GM12874 (cell line): ENCODE results near the gene GLTP.

ENCODE experiments used
- TF ChIP-seq, protein P1 (sequence below): IDR thresholded peaks from 2 replicates; pipeline ENCODE4 v1.5.1; 2011; ENCODE audit warnings: low read depth, mild to moderate bottlenecking, control low read depth, low read length, moderate library complexity; ENCODE audit not compliant: insufficient read depth

GLTP gene

DNA sequence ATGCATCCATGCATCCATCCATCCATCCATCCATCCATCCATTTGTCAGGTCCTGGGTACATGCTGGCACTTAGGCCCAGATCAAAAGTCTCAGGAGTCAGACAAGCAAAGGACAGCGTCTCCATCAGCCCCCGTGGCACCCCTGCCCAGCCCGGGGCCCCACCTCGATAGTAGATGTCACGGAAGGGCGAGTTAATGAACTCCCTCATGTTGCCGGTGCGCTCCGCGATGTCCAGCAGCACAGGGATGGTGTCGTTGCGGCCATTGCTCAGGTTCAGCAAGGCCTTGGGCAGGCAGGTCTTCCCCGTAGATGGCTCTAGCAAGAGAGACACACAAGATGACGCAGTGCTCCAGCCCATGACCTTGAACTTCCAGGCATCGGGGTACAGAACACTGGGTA, 77.5 kb downstream of the GLTP start:
- TF ChIP-seq, protein P1, sequence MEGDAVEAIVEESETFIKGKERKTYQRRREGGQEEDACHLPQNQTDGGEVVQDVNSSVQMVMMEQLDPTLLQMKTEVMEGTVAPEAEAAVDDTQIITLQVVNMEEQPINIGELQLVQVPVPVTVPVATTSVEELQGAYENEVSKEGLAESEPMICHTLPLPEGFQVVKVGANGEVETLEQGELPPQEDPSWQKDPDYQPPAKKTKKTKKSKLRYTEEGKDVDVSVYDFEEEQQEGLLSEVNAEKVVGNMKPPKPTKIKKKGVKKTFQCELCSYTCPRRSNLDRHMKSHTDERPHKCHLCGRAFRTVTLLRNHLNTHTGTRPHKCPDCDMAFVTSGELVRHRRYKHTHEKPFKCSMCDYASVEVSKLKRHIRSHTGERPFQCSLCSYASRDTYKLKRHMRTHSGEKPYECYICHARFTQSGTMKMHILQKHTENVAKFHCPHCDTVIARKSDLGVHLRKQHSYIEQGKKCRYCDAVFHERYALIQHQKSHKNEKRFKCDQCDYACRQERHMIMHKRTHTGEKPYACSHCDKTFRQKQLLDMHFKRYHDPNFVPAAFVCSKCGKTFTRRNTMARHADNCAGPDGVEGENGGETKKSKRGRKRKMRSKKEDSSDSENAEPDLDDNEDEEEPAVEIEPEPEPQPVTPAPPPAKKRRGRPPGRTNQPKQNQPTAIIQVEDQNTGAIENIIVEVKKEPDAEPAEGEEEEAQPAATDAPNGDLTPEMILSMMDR = no peak
